ENCODE results near the gene ST6GALNAC3. TPM values are rescaled to one million over a fixed set of nuclear protein-coding genes. Genes with fewer than 3 reads are reported as not detected.

The ST6GALNAC3 gene
- total RNA-seq, 2 donors from 2014 or later: 2.5 to 5.7 TPM

GRCh38 chr1:76105372-76105771, 30.8 kb downstream of the ST6GALNAC3 start:
- intact Hi-C loops (cut with DNase I): no loop called here
- no peak for DNase-seq
- H3K36me3 ChIP-seq: no peaks in the 10 kb centered on the region
- H3K9ac ChIP-seq (ENCODE audit: low read depth in 2 of 2, low read length in 2 of 2): no peak overlapping the region
- no peaks in the 10 kb centered on the region for H3K9me3 ChIP-seq
- no peak overlapping the region for H3K4me3 ChIP-seq
- TF ChIP-seq CTCF (IDR thresholded peaks at IDR 0.05): no peak
- H3K4me1 ChIP-seq: no peaks in the 10 kb centered on the region
- H3K27me3 ChIP-seq: no peaks in the 10 kb centered on the region
- no peak overlapping the region for H3K27ac ChIP-seq

GRCh38 chr1:76106251-76106650, 31.7 kb downstream of the ST6GALNAC3 start:
- Histone ChIP-seq H3K27me3 (no peaks in the 10 kb centered on the region), H3K36me3 (no peaks in the 10 kb centered on the region), H3K9me3 (no peaks in the 10 kb centered on the region), H3K4me1 (no peaks in the 10 kb centered on the region), H3K9ac (ENCODE audit: low read depth in 2 of 2, low read length in 2 of 2) (no peak overlapping the region), H3K4me3 (no peak overlapping the region), H3K27ac (no peak overlapping the region)
- intact Hi-C loops (cut with DNase I): no loop called here
- no peak for TF ChIP-seq CTCF (IDR thresholded peaks at IDR 0.05)
- no peak for DNase-seq

- intact Hi-C loops (cut with DNase I): no loop called here
- Histone ChIP-seq H3K27ac (no peak overlapping the region), H3K4me1 (no peaks in the 10 kb centered on the region), H3K36me3 (no peaks in the 10 kb centered on the region), H3K9ac (ENCODE audit: low read depth in 2 of 2, low read length in 2 of 2) (no peak overlapping the region), H3K27me3 (no peaks in the 10 kb centered on the region), H3K4me3 (no peak overlapping the region), H3K9me3 (no peaks in the 10 kb centered on the region)
- no peak for TF ChIP-seq CTCF (IDR thresholded peaks at IDR 0.05)
- no peak for DNase-seq
Observed at GRCh38 chr1:76106719-76107235, 32.2 kb downstream of the ST6GALNAC3 start.

- H3K4me1 ChIP-seq: no peaks in the 10 kb centered on the region
- H3K27ac ChIP-seq: no peak overlapping the region
- no peaks in the 10 kb centered on the region for H3K27me3 ChIP-seq
- no peak overlapping the region for H3K4me3 ChIP-seq
- DNase-seq: no peak
- no peak overlapping the region for H3K9ac ChIP-seq (ENCODE audit: low read depth in 2 of 2, low read length in 2 of 2)
- no peaks in the 10 kb centered on the region for H3K9me3 ChIP-seq
- intact Hi-C loops (cut with DNase I): no loop called here
- TF ChIP-seq CTCF (IDR thresholded peaks at IDR 0.05): no peak
- H3K36me3 ChIP-seq: no peaks in the 10 kb centered on the region
Observed at GRCh38 chr1:76109404-76109803, 34.9 kb downstream of the ST6GALNAC3 start.

GRCh38 chr1:76109901-76110560, 35.5 kb downstream of the ST6GALNAC3 start:
- no peaks in the 10 kb centered on the region for H3K36me3 ChIP-seq
- intact Hi-C loops (cut with DNase I): no loop called here
- no peaks in the 10 kb centered on the region for H3K9me3 ChIP-seq
- no peak for TF ChIP-seq CTCF (IDR thresholded peaks at IDR 0.05)
- no peak overlapping the region for H3K9ac ChIP-seq (ENCODE audit: low read depth in 2 of 2, low read length in 2 of 2)
- no peaks in the 10 kb centered on the region for H3K4me1 ChIP-seq
- no peaks in the 10 kb centered on the region for H3K27me3 ChIP-seq
- no peak for DNase-seq
- no peak overlapping the region for H3K4me3 ChIP-seq
- H3K27ac ChIP-seq: no peak overlapping the region

Data from colonic mucosa (tissue), 4 donors.